Activated CD4-positive, alpha-beta T cell treated with anti-CD3 and anti-CD28 coated beads, Interleukin-2, amount 10 ng/mL, durations not matched to agents 7 days and 5 days (primary cell): Measurements from ENCODE around the gene BRWD1. TPM values are rescaled to one million over a fixed set of nuclear protein-coding genes. Genes with fewer than 3 reads are reported as not detected.

Experiments used
- CTCF ChIA-PET: fragments of 350-600 bp; sonication (Branson Sonifier 250); formaldehyde crosslinking; loops from one replicate; lab custom pipeline; 2021; ENCODE audit warnings: antibody characterized with exemption; lab: Charles Lee
- POLR2A ChIA-PET: fragments of 350-600 bp; sonication (Branson Sonifier 250); formaldehyde crosslinking; loops from one replicate; lab custom pipeline; 2021; ENCODE audit warnings: antibody characterized with exemption; lab: Charles Lee
- DNase-seq: peaks from one replicate; pipeline ENCODE4 v3.0.0-alpha.2; 2020
- H3K27ac Mint-ChIP-seq: one replicate; pipeline ENCODE4 v1.8.0; 2021; ENCODE audit warnings: mild to moderate bottlenecking, moderate library complexity, mixed read lengths
- H3K27me3 Mint-ChIP-seq: one replicate; pipeline ENCODE4 v1.8.0; 2021; ENCODE audit warnings: mixed read lengths
- H3K36me3 Mint-ChIP-seq: one replicate; pipeline ENCODE4 v1.8.0; 2021; ENCODE audit warnings: low read depth, mixed read lengths
- H3K4me1 Mint-ChIP-seq: one replicate; pipeline ENCODE4 v1.8.0; 2021; ENCODE audit warnings: mixed read lengths
- H3K4me3 Mint-ChIP-seq: one replicate; pipeline ENCODE4 v1.8.0; 2021; ENCODE audit warnings: mild to moderate bottlenecking, moderate library complexity, mixed read lengths
- H3K9me3 Mint-ChIP-seq: one replicate; pipeline ENCODE4 v1.8.0; 2021; ENCODE audit warnings: mixed read lengths
- total RNA-seq, 2 experiments: library from RNA; stranded (reverse); gene quantifications; one replicate each; pipeline ENCODE4 v1.2.3, GENCODE V29; 2021

BRWD1 gene
- total RNA-seq, 2 experiments from 2014 or later = 33.0 to 34.4 TPM

- ChIA-PET CTCF (interaction anchor here (0.5 to 2.2 kb wide), 5 partner anchors 10 to 1925 kb away, joined by 3 to 5 read pairs (median 3); no protein-coding TSS in a partner anchor), POLR2A (interaction anchor here (0.6 to 0.7 kb wide), 2 partner anchors 8 to 165 kb away, joined by 3 read pairs; no protein-coding TSS in a partner anchor)
- DNase-seq = no peak
- Mint-ChIP-seq H3K27me3 (no peaks in the 10 kb centered on the region), H3K36me3 (peaks cover 25% of the 10 kb centered on the region), H3K9me3 (no peaks in the 10 kb centered on the region), H3K4me1 (peaks cover 52% of the 10 kb centered on the region), H3K4me3 (peak overlapping the region; percentile 98), H3K27ac (peak overlapping the region; percentile 97)
These were observed 129.1 kb downstream of the BRWD1 start for GRCh38 chr21:39184050-39184980.

GRCh38 chr21:39183272-39184049, 130.0 kb downstream of the BRWD1 start, which contains the start of gene PSMG1:
Gene PSMG1, minus strand, starts transcription at chr21:39183451. Its CDS starts 66 bp downstream, at chr21:39183385.
- H3K36me3 Mint-ChIP-seq = peaks cover 28% of the 10 kb centered on the region
- ChIA-PET CTCF (interaction anchor here (0.6 to 2.2 kb wide), 6 partner anchors 9 to 400 kb away, joined by 3 to 5 read pairs (median 3); no protein-coding TSS in a partner anchor), POLR2A (interaction anchor here (0.6 to 0.9 kb wide), 3 partner anchors 8 to 205 kb away, joined by 3 read pairs; no protein-coding TSS in a partner anchor)
- peak; percentile 92 for DNase-seq
- H3K27ac Mint-ChIP-seq = peak within 1 kb of the TSS; percentile 97
- H3K27me3 Mint-ChIP-seq = no peaks in the 10 kb centered on the region
- H3K9me3 Mint-ChIP-seq = no peaks in the 10 kb centered on the region
- peak within 1 kb of the TSS; percentile 98 for H3K4me3 Mint-ChIP-seq
- H3K4me1 Mint-ChIP-seq = peaks cover 54% of the 10 kb centered on the region

- H3K36me3 Mint-ChIP-seq = peaks cover 31% of the 10 kb centered on the region
- DNase-seq = no peak
- peaks cover 56% of the 10 kb centered on the region for H3K4me1 Mint-ChIP-seq
- peak overlapping the region; percentile 98 for H3K4me3 Mint-ChIP-seq
- peak overlapping the region; percentile 97 for H3K27ac Mint-ChIP-seq
- H3K27me3 Mint-ChIP-seq = no peaks in the 10 kb centered on the region
- CTCF ChIA-PET = interaction anchor here (0.5 to 2.2 kb wide), 3 partner anchors 205 to 259 kb away, joined by 3 to 5 read pairs (median 3); no protein-coding TSS in a partner anchor
- H3K9me3 Mint-ChIP-seq = no peaks in the 10 kb centered on the region
- POLR2A ChIA-PET = interaction anchor here (0.9 kb wide), 1 partner anchor 205 kb away, joined by 3 read pairs; no protein-coding TSS in a partner anchor
These were observed 130.8 kb downstream of the BRWD1 start for GRCh38 chr21:39182484-39183271.

DNA sequence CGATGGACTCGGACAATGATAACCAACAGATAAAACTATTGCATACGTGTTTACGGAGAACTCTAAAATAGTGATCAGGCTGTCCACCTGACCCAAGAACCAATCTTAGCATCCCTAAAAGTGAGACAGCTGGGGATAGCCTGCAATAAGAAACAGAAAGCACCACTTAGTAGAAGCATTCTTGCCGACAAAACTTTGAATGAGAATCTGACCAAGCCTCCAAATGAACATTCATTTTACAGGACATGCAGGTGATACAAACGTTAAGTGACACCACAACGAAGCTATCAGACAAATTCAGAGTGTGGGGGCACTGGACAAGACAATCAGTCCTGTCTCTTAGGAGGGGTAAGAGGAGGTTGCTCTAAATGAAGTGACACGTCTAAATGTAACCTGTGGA, 131.4 kb downstream of the BRWD1 start:
- no peak for DNase-seq
- Mint-ChIP-seq H3K27me3 (no peaks in the 10 kb centered on the region), H3K27ac (peak overlapping the region; percentile 97), H3K4me3 (peak overlapping the region; percentile 98), H3K36me3 (peaks cover 31% of the 10 kb centered on the region), H3K4me1 (peaks cover 56% of the 10 kb centered on the region), H3K9me3 (no peaks in the 10 kb centered on the region)
- ChIA-PET POLR2A (no interaction called here), CTCF (no interaction called here)

GRCh38 chr21:39181205-39181818, 132.1 kb downstream of the BRWD1 start:
- ChIA-PET CTCF (no interaction called here), POLR2A (no interaction called here)
- Mint-ChIP-seq H3K4me1 (peaks cover 49% of the 10 kb centered on the region), H3K27ac (peak overlapping the region; percentile 97), H3K4me3 (peak overlapping the region; percentile 98), H3K36me3 (peaks cover 35% of the 10 kb centered on the region), H3K9me3 (no peaks in the 10 kb centered on the region), H3K27me3 (no peaks in the 10 kb centered on the region)
- no peak for DNase-seq

- no peak for DNase-seq
- ChIA-PET CTCF (no interaction called here), POLR2A (no interaction called here)
- peak overlapping the region; percentile 38 for H3K4me3 Mint-ChIP-seq
- H3K27me3 Mint-ChIP-seq = no peaks in the 10 kb centered on the region
- H3K4me1 Mint-ChIP-seq = peaks cover 54% of the 10 kb centered on the region
- H3K9me3 Mint-ChIP-seq = no peaks in the 10 kb centered on the region
- H3K36me3 Mint-ChIP-seq = peaks cover 41% of the 10 kb centered on the region
- H3K27ac Mint-ChIP-seq = peak overlapping the region; percentile 33
These were observed 132.9 kb downstream of the BRWD1 start for GRCh38 chr21:39180429-39181019.

GRCh38 chr21:39178421-39178820, 135.0 kb downstream of the BRWD1 start:
- CTCF ChIA-PET = no interaction called here

DNA sequence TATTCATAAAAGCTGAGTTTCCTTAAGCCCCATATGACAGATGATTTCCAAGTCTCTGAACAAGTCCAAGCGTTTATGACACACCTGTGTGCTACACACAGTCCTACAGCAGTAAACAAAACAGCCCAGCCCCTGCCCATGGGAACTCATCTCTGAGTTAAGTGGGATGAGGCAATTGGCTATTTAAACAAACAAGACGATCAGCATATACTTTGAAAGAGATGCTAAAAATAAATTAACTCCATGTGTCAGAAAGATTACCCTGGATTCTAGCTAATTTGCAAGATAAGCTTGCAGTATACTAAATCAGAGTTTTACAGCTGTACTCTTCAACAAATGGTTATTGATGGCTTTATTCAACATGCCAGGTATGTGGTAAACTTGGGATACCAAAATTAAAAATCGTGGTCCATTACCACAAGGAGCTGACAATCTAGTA, 137.1 kb downstream of the BRWD1 start:
- Mint-ChIP-seq H3K4me1 (peaks cover 31% of the 10 kb centered on the region), H3K36me3 (peaks cover 57% of the 10 kb centered on the region), H3K4me3 (no peak overlapping the region), H3K27me3 (no peaks in the 10 kb centered on the region), H3K27ac (peak overlapping the region; percentile 22), H3K9me3 (no peaks in the 10 kb centered on the region)
- ChIA-PET CTCF (no interaction called here), POLR2A (no interaction called here)
- no peak for DNase-seq

More at GRCh38 chr21:39178421-39178820, 135.0 kb downstream of the BRWD1 start:
- no peaks in the 10 kb centered on the region for H3K9me3 Mint-ChIP-seq
- no peak for DNase-seq
- H3K27ac Mint-ChIP-seq = no peak overlapping the region
- H3K27me3 Mint-ChIP-seq = no peaks in the 10 kb centered on the region
- no peak overlapping the region for H3K4me3 Mint-ChIP-seq
- POLR2A ChIA-PET = no interaction called here
- peaks cover 52% of the 10 kb centered on the region for H3K36me3 Mint-ChIP-seq
- H3K4me1 Mint-ChIP-seq = peaks cover 43% of the 10 kb centered on the region

DNA sequence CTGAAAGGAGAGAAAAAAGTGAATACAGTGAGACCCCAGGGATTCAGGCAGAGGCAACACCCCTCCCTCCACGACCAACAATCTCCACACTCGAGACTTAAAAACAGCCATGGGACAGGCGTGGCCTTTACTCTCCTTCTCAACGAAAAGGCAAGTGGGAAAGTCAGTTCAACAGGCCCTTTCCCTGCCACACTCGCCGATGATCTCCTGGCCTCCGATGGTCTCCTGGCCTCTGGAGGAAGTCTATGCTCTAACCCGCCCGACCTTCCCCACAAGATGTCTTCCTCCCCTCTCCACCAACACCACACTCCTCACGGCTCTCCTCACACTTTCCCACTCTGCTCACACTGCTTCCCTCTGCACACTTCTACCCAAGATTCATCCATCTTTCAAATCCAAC, 137.8 kb downstream of the BRWD1 start:
- Mint-ChIP-seq H3K4me3 (no peak overlapping the region), H3K4me1 (peaks cover 27% of the 10 kb centered on the region), H3K9me3 (no peaks in the 10 kb centered on the region), H3K27ac (no peak overlapping the region), H3K36me3 (peaks cover 60% of the 10 kb centered on the region), H3K27me3 (no peaks in the 10 kb centered on the region)
- ChIA-PET CTCF (no interaction called here), POLR2A (no interaction called here)
- no peak for DNase-seq

GRCh38 chr21:39175154-39175553, 138.3 kb downstream of the BRWD1 start:
- H3K27ac Mint-ChIP-seq = no peak overlapping the region
- H3K4me1 Mint-ChIP-seq = peaks cover 22% of the 10 kb centered on the region
- no peak overlapping the region for H3K4me3 Mint-ChIP-seq
- ChIA-PET CTCF (interaction anchor here (0.7 kb wide), 1 partner anchor 9 kb away, joined by 3 read pairs; no protein-coding TSS in a partner anchor), POLR2A (no interaction called here)
- H3K27me3 Mint-ChIP-seq = no peaks in the 10 kb centered on the region
- DNase-seq = no peak
- no peaks in the 10 kb centered on the region for H3K9me3 Mint-ChIP-seq
- peaks cover 57% of the 10 kb centered on the region for H3K36me3 Mint-ChIP-seq
